Neuronal stem cell (in vitro differentiated cells): ENCODE results near the gene ORC6.
A peak's percentile ranks its signal among the peaks of the same experiment; 100 is the strongest.

Experiments used
- DNase-seq: peaks from one replicate; pipeline ENCODE4 v3.0.0-alpha.2; 2013; ENCODE audit warnings: low spot score
- H2AFZ ChIP-seq: one replicate; pipeline ENCODE4 v1.6.1; 2013; ENCODE audit warnings: mild to moderate bottlenecking, low read length, inconsistent platforms
- H2AK5ac ChIP-seq: 2 replicates; pipeline ENCODE4 v1.6.1; 2013; ENCODE audit warnings: low read depth, mild to moderate bottlenecking, inconsistent platforms, low read length, moderate library complexity, mixed read lengths
- H2BK120ac ChIP-seq: 2 replicates; pipeline ENCODE4 v1.6.1; 2013; ENCODE audit warnings: low read depth, mild to moderate bottlenecking, inconsistent platforms, low read length, moderate library complexity, mixed read lengths
- H2BK12ac ChIP-seq: one replicate; pipeline ENCODE4 v1.6.1; 2013; ENCODE audit warnings: low read length, inconsistent platforms
- H2BK15ac ChIP-seq: 2 replicates; pipeline ENCODE4 v1.6.1; 2013; ENCODE audit warnings: mild to moderate bottlenecking, low read length, inconsistent platforms, mixed read lengths
- H2BK5ac ChIP-seq: one replicate; pipeline ENCODE4 v1.6.1; 2013; ENCODE audit warnings: inconsistent platforms, mild to moderate bottlenecking, low read length, moderate library complexity
- H3K14ac ChIP-seq: one replicate; pipeline ENCODE4 v1.6.1; 2013; ENCODE audit warnings: low read length, inconsistent platforms
- H3K18ac ChIP-seq: 2 replicates; pipeline ENCODE4 v1.6.1; 2013; ENCODE audit warnings: low read length, inconsistent platforms
- H3K23ac ChIP-seq: 2 replicates; pipeline ENCODE4 v1.6.1; 2013; ENCODE audit warnings: low read depth, mild to moderate bottlenecking, mixed read lengths, low read length, inconsistent platforms; ENCODE audit not compliant: poor library complexity
- H3K27ac ChIP-seq: replicated peaks from 3 replicates; pipeline ENCODE4 v1.5.1; 2013; ENCODE audit warnings: low read length, inconsistent platforms
- H3K27me3 ChIP-seq, 3 experiments: 2 replicates each; pipeline ENCODE4 v1.6.1; 2013; ENCODE audit warnings: low read length in 3 of 3, mild to moderate bottlenecking in 2 of 3, inconsistent platforms in 1 of 3, low read depth in 1 of 3, mixed read lengths in 1 of 3, moderate library complexity in 1 of 3; ENCODE audit not compliant: control insufficient read depth in 3 of 3, insufficient read depth in 3 of 3
- H3K36me3 ChIP-seq, 2 donors: replicated peaks in 1 of 2; 2 replicates each; pipeline ENCODE4 v1.6.1; 2013; ENCODE audit warnings: low read length in 2 of 2; ENCODE audit not compliant: control insufficient read depth in 2 of 2, insufficient read depth in 2 of 2
- H3K4ac ChIP-seq: 2 replicates; pipeline ENCODE4 v1.6.1; 2013; ENCODE audit warnings: inconsistent platforms, mild to moderate bottlenecking, low read length, moderate library complexity
- H3K4me1 ChIP-seq, 2 donors: 1 replicate in 1 of 2; 2 replicates in 1 of 2; pipeline ENCODE4 v1.6.1; 2013; ENCODE audit warnings: low read length in 2 of 2, low read depth in 1 of 2; ENCODE audit not compliant: control insufficient read depth in 2 of 2, insufficient read depth in 1 of 2
- H3K4me2 ChIP-seq: one replicate; pipeline ENCODE4 v1.6.1; 2013; ENCODE audit warnings: mild to moderate bottlenecking, low read length, inconsistent platforms; ENCODE audit not compliant: insufficient read depth, poor library complexity, severe bottlenecking
- H3K4me3 ChIP-seq, 2 donors: 2 replicates each; pipeline ENCODE4 v1.5.1; 2013; ENCODE audit warnings: low read length in 2 of 2, mild to moderate bottlenecking in 2 of 2, inconsistent platforms in 1 of 2, moderate library complexity in 1 of 2
- H3K79me1 ChIP-seq: one replicate; pipeline ENCODE4 v1.6.1; 2013; ENCODE audit warnings: low read depth, mild to moderate bottlenecking, inconsistent platforms, low read length, moderate library complexity
- H3K9ac ChIP-seq: one replicate; pipeline ENCODE4 v1.6.1; 2013; ENCODE audit warnings: mild to moderate bottlenecking, low read depth, low read length, inconsistent platforms; ENCODE audit not compliant: poor library complexity
- H3K9me3 ChIP-seq, 2 donors: replicated peaks in 1 of 2; 2 replicates each; pipeline versions ENCODE3 to v1.6.1; 2013; ENCODE audit warnings: low read length in 2 of 2, mild to moderate bottlenecking in 2 of 2, inconsistent platforms in 1 of 2, low read depth in 1 of 2, mixed read lengths in 1 of 2, moderate library complexity in 1 of 2; ENCODE audit not compliant: control insufficient read depth in 2 of 2, insufficient read depth in 1 of 2
- H4K8ac ChIP-seq: one replicate; pipeline ENCODE4 v1.6.1; 2013; ENCODE audit warnings: low read depth, mild to moderate bottlenecking, inconsistent platforms, low read length, moderate library complexity
- H4K91ac ChIP-seq: one replicate; pipeline ENCODE4 v1.6.1; 2013; ENCODE audit warnings: low read length, low read depth, mild to moderate bottlenecking, inconsistent platforms; ENCODE audit not compliant: poor library complexity
- WGBS, 2 donors: extraction: QIAGEN DNeasy Blood & Tissue Kit; methylation state at CpG; one replicate each; pipeline ENCODE4 v1.1.7; 2013; ENCODE audit warnings: missing lambda C conversion rate in 2 of 2, mixed read lengths in 1 of 2; ENCODE audit not compliant: insufficient read length in 2 of 2, insufficient replicate concordance in 1 of 2; ENCODE audit errors: extremely low coverage in 2 of 2; 5-methylcytosine and 5-hydroxymethylcytosine counted together

ORC6 gene

DNA sequence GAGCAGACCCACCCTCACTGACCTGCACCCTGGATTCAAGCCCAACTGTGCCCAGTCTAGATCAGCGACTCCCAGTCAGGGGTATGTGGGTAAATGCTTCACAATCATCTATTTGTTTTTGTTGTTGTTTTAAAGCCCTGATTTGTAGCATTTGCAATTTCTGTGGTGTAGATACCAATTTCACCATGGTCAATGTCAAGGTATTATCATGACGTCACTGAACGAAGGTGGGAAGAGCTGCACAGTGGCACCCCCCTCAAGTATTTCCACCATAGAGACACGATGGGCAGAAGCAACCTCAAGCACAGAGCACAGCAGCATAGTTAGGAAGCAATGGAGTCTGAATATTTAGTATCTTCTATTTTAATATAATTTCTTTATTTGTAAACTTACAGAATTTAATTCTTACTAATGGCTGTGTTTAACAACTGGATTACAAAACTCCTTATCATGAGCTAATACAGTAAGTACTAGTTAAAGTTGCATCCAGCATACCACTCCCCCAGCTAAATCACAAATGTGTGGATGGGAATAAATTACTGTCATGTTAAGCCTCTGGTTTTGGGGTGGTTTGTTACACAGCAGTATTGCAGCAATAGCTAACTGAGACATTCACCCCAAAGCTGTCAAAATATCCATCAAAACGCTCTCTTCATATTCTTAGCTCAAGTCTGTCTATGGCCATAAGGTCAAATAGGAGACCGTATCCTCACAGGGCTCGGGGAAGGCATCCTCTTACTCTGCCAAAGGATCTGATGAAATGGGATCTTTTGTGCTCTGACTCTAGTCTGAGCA is 25.5 kb downstream of the ORC6 start:
- no peaks in the 10 kb centered on the region for H3K9me3 ChIP-seq
- H3K18ac ChIP-seq, result no peak overlapping the region
- no peaks in the 10 kb centered on the region for H3K79me1 ChIP-seq
- no peak overlapping the region for H2BK12ac ChIP-seq
- no peak overlapping the region for H3K4me3 ChIP-seq
- DNase-seq, result no peak
- no peak overlapping the region for H3K14ac ChIP-seq
- no peak overlapping the region for H3K4me2 ChIP-seq
- H4K8ac ChIP-seq, result no peak overlapping the region
- no peak overlapping the region for H2BK15ac ChIP-seq
- H3K36me3 ChIP-seq, result no peaks in the 10 kb centered on the region
- no peak overlapping the region for H2AK5ac ChIP-seq
- H2BK5ac ChIP-seq, result no peak overlapping the region
- H3K9ac ChIP-seq, result no peak overlapping the region
- H3K4ac ChIP-seq, result no peak overlapping the region
- WGBS, 2 donors, result no CpG with 5 or more reads among the region's 7 CpGs
- H3K27ac ChIP-seq, result no peak overlapping the region
- no peaks in the 10 kb centered on the region for H3K4me1 ChIP-seq
- H2BK120ac ChIP-seq, result no peak overlapping the region
- no peak overlapping the region for H4K91ac ChIP-seq
- peaks cover 0 to 1% (median 0%) of the 10 kb centered on the region in 3 experiments for H3K27me3 ChIP-seq
- H2AFZ ChIP-seq, result no peak overlapping the region
- no peak overlapping the region for H3K23ac ChIP-seq

DNA sequence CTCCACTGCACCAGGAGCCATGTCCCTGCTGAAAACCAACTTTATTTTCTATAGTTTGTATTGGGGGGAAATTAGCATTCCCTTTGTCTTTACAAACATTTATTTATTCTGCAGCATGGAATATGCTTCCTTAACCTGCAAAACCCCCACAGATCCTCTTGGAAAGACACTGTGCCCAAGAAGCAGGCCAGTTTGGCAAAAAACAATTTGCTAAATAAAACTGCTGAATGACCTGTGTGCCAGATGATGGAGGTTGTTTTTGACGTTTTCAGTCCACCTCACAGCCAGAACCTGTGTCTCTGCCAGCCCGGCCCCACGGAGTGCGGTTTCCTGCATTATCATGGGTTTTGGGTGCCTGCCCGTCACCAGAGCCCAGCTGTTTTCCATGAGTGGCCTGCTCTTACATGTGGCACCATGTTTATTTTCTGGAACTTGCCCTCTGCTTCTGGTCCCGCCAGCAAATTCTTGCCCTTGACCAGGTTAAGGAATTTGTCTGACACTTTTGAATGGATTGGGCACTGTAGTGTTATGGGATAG is 26.4 kb downstream of the ORC6 start:
- DNase-seq, result no peak
- no peak overlapping the region for H3K4me3 ChIP-seq

DNA sequence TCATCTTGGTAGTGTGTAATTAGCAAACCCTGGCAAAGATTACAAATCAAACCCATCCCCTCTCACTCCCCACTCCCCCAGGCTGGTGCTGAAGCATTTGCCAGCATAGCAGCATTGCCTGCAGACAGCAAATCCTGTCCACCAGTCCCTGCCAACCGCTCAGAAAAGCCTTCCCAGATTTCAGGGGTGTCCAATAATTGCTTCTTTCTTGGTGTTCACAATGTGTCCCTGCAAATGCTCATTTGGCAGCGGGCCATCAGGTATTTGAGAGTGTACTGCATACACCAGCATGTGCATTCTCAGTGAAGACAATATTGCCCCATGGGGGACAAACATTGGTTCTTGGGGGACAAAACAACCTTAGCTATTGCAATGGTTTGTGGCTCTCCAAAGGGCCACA is 28.2 kb downstream of the ORC6 start:
- DNase-seq, result no peak
- WGBS, 2 donors, result no CpG with 5 or more reads among the region's 2 CpGs
- H3K79me1 ChIP-seq, result no peaks in the 10 kb centered on the region

More for the DNA sequence above, 26.4 kb downstream of the ORC6 start:
- WGBS, 2 donors, result no CpG with 5 or more reads among the region's 6 CpGs
- Histone ChIP-seq H3K27me3 (peaks cover 0 to 1% (median 0%) of the 10 kb centered on the region in 3 experiments), H3K27ac (no peak overlapping the region), H3K4me2 (no peak overlapping the region), H3K14ac (no peak overlapping the region), H4K91ac (no peak overlapping the region), H2BK120ac (no peak overlapping the region), H2BK12ac (no peak overlapping the region), H3K18ac (peak overlapping the region; percentile 35), H3K9ac (no peak overlapping the region), H3K9me3 (no peaks in the 10 kb centered on the region), H2AFZ (no peak overlapping the region), H2AK5ac (no peak overlapping the region), H2BK15ac (no peak overlapping the region), H3K4ac (no peak overlapping the region), H3K79me1 (no peaks in the 10 kb centered on the region), H2BK5ac (no peak overlapping the region), H3K4me1 (no peaks in the 10 kb centered on the region), H3K23ac (no peak overlapping the region), H3K36me3 (no peaks in the 10 kb centered on the region), H4K8ac (peak overlapping the region; percentile 72)

GRCh38 chr16:46718214-46718613 is 28.8 kb downstream of the ORC6 start:
- WGBS, 2 donors, result no CpG with 5 or more reads among the region's 8 CpGs
- no peak for DNase-seq
- no peak overlapping the region for H2AFZ ChIP-seq

More for the DNA sequence above, 28.2 kb downstream of the ORC6 start:
- H3K27ac ChIP-seq, result no peak overlapping the region
- H2BK12ac ChIP-seq, result no peak overlapping the region
- H2BK15ac ChIP-seq, result no peak overlapping the region
- no peak overlapping the region for H2AK5ac ChIP-seq
- no peak overlapping the region for H3K23ac ChIP-seq
- H3K36me3 ChIP-seq, result no peaks in the 10 kb centered on the region
- no peak overlapping the region for H3K4me2 ChIP-seq
- H3K18ac ChIP-seq, result no peak overlapping the region
- no peak overlapping the region for H3K9ac ChIP-seq
- no peak overlapping the region for H2BK5ac ChIP-seq
- H4K91ac ChIP-seq, result no peak overlapping the region
- H2BK120ac ChIP-seq, result no peak overlapping the region
- no peak overlapping the region for H3K4ac ChIP-seq
- H3K14ac ChIP-seq, result no peak overlapping the region
- peaks cover 0 to 1% (median 0%) of the 10 kb centered on the region in 3 experiments for H3K27me3 ChIP-seq
- H3K4me1 ChIP-seq, result no peaks in the 10 kb centered on the region
- no peak overlapping the region for H4K8ac ChIP-seq
- no peak overlapping the region for H3K4me3 ChIP-seq
- H3K9me3 ChIP-seq, result no peaks in the 10 kb centered on the region
- no peak overlapping the region for H2AFZ ChIP-seq

More at GRCh38 chr16:46718214-46718613, 28.8 kb downstream of the ORC6 start:
- Histone ChIP-seq H3K4me1 (no peaks in the 10 kb centered on the region), H4K8ac (no peak overlapping the region), H3K4me3 (no peak overlapping the region), H3K9ac (no peak overlapping the region), H3K14ac (no peak overlapping the region), H2BK5ac (no peak overlapping the region), H3K23ac (no peak overlapping the region), H3K4me2 (no peak overlapping the region), H4K91ac (no peak overlapping the region), H2BK120ac (no peak overlapping the region), H3K18ac (no peak overlapping the region), H3K9me3 (no peaks in the 10 kb centered on the region), H3K36me3 (no peaks in the 10 kb centered on the region), H2AK5ac (no peak overlapping the region), H2BK15ac (no peak overlapping the region), H3K27ac (no peak overlapping the region), H3K4ac (no peak overlapping the region), H3K27me3 (peaks cover 0 to 1% (median 0%) of the 10 kb centered on the region in 3 experiments), H2BK12ac (no peak overlapping the region), H3K79me1 (no peaks in the 10 kb centered on the region)
